ENCODE data around the gene FZR1. TPM values are rescaled to one million over a fixed set of nuclear protein-coding genes. Genes with fewer than 3 reads are reported as not detected.

FZR1 gene
- total and polyA plus RNA-seq, 9 of the 15 experiments (the other 6 are each of a cell fraction or from before 2014, with no cell fraction given): 0.18 to 48.0 (median 22.2) TPM

DNA sequence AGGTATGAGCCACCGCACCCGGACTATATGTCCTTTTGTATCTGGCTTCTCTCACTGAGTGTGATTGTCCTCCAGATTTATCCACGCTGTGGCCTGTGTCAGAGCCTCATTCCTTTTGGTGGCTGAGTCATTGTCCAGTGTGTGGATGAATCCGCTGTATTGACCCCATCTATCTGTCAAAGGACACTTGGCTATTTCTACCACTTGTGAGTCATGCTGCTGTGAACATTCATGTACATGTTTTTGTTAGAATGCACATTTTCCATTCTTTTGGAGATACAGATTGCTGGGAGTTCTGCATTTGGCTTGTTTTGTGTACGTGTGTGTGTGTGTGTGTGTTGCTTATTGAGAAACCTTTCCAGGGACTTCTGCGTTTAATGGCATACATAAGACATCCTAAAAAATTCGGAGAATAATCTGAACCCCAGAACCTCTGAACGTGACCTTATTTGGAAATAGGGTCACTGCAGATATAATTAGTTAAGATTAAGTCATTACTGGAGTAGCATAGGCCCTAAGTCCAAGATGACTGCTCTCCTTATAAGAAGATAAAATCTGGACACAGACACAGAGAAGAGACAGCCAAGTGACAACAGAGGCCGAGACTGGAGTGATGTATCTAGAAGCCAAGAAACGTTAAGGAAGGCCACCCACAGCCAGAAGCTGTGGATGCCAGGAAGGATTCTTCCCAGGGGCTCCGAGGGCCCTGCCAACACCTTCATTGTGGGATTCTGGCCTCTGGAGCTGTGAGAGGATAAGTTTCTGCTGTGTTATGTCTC lies 74.2 kb downstream of the FZR1 start (continued):
- TF ChIP-seq, protein P1, sequence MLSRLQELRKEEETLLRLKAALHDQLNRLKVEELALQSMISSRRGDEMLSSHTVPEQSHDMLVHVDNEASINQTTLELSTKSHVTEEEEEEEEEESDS (CRISPR knock-in tag; IDR thresholded peaks at IDR 0.05): no peak
- no peak for TF ChIP-seq MYC (IDR thresholded peaks at IDR 0.05; ENCODE audit: low read depth, low read length)
- no peak for TF ChIP-seq MYC (CRISPR knock-in tag; IDR thresholded peaks at IDR 0.05; ENCODE audit: borderline replicate concordance, low read depth)
- TF ChIP-seq C11orf30 (IDR thresholded peaks at IDR 0.05; ENCODE audit: low read depth): peak; percentile 83
- TF ChIP-seq WHSC1 (IDR thresholded peaks at IDR 0.05; ENCODE audit: low read length): no peak
- no peak for TF ChIP-seq MCM2 (IDR thresholded peaks at IDR 0.05; ENCODE audit: low read depth)
- TF ChIP-seq, protein P2, sequence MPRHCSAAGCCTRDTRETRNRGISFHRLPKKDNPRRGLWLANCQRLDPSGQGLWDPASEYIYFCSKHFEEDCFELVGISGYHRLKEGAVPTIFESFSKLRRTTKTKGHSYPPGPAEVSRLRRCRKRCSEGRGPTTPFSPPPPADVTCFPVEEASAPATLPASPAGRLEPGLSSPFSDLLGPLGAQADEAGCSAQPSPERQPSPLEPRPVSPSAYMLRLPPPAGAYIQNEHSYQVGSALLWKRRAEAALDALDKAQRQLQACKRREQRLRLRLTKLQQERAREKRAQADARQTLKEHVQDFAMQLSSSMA (CRISPR knock-in tag; IDR thresholded peaks at IDR 0.05): no peak
- TF ChIP-seq, protein P3, sequence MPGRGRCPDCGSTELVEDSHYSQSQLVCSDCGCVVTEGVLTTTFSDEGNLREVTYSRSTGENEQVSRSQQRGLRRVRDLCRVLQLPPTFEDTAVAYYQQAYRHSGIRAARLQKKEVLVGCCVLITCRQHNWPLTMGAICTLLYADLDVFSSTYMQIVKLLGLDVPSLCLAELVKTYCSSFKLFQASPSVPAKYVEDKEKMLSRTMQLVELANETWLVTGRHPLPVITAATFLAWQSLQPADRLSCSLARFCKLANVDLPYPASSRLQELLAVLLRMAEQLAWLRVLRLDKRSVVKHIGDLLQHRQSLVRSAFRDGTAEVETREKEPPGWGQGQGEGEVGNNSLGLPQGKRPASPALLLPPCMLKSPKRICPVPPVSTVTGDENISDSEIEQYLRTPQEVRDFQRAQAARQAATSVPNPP (IDR thresholded peaks at IDR 0.05; ENCODE audit: borderline replicate concordance, insufficient read depth, insufficient read length): no peak
- no peak for TF ChIP-seq ZC3H4 (CRISPR knock-in tag; IDR thresholded peaks at IDR 0.05; ENCODE audit: borderline replicate concordance)
- no peak for TF ChIP-seq ZNF830 (CRISPR knock-in tag; IDR thresholded peaks at IDR 0.05)
- TF ChIP-seq ZFX (CRISPR knock-in tag; IDR thresholded peaks at IDR 0.05): no peak
- TF ChIP-seq PHF8 (IDR thresholded peaks at IDR 0.05; ENCODE audit: borderline replicate concordance, low read length): no peak
- TF ChIP-seq CBFA2T3 (IDR thresholded peaks at IDR 0.05): peak; percentile 60
- no peak for TF ChIP-seq MCM5 (IDR thresholded peaks at IDR 0.05; ENCODE audit: low read depth)
- TF ChIP-seq, protein P4, sequence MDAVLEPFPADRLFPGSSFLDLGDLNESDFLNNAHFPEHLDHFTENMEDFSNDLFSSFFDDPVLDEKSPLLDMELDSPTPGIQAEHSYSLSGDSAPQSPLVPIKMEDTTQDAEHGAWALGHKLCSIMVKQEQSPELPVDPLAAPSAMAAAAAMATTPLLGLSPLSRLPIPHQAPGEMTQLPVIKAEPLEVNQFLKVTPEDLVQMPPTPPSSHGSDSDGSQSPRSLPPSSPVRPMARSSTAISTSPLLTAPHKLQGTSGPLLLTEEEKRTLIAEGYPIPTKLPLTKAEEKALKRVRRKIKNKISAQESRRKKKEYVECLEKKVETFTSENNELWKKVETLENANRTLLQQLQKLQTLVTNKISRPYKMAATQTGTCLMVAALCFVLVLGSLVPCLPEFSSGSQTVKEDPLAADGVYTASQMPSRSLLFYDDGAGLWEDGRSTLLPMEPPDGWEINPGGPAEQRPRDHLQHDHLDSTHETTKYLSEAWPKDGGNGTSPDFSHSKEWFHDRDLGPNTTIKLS (IDR thresholded peaks at IDR 0.05; ENCODE audit: borderline replicate concordance, low read depth): no peak
- no peak for TF ChIP-seq ZNF764 (CRISPR knock-in tag; IDR thresholded peaks at IDR 0.05; ENCODE audit: low read depth)
- TF ChIP-seq FOXM1 (IDR thresholded peaks at IDR 0.05; ENCODE audit: low read depth): no peak
- no peak for TF ChIP-seq FOXM1 (CRISPR knock-in tag; IDR thresholded peaks at IDR 0.05; ENCODE audit: low read depth)
- TF ChIP-seq, protein P5, sequence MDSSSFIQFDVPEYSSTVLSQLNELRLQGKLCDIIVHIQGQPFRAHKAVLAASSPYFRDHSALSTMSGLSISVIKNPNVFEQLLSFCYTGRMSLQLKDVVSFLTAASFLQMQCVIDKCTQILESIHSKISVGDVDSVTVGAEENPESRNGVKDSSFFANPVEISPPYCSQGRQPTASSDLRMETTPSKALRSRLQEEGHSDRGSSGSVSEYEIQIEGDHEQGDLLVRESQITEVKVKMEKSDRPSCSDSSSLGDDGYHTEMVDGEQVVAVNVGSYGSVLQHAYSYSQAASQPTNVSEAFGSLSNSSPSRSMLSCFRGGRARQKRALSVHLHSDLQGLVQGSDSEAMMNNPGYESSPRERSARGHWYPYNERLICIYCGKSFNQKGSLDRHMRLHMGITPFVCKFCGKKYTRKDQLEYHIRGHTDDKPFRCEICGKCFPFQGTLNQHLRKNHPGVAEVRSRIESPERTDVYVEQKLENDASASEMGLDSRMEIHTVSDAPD (CRISPR knock-in tag; IDR thresholded peaks at IDR 0.05): no peak
- TF ChIP-seq ELF1 (tag; IDR thresholded peaks at IDR 0.05): no peak
- no peak for TF ChIP-seq EWSR1 (IDR thresholded peaks at IDR 0.05; ENCODE audit: borderline replicate concordance, low read depth, partially characterized antibody)
- TF ChIP-seq ZNF347 (CRISPR knock-in tag; IDR thresholded peaks at IDR 0.05; ENCODE audit: low read depth): no peak
- TF ChIP-seq SNRNP70 (optimal IDR thresholded peaks at IDR 0.05; ENCODE audit: low read depth, low read length): no peak
